Neuronal stem cell (in vitro differentiated cells): ENCODE measurements around the gene HOXA6.

ENCODE experiments used
- DNase-seq: peaks from one replicate; pipeline ENCODE4 v3.0.0-alpha.2; 2013; ENCODE audit warnings: low spot score
- H2AFZ ChIP-seq: one replicate; pipeline ENCODE4 v1.6.1; 2013; ENCODE audit warnings: mild to moderate bottlenecking, low read length, inconsistent platforms
- H2AK5ac ChIP-seq: 2 replicates; pipeline ENCODE4 v1.6.1; 2013; ENCODE audit warnings: low read depth, mild to moderate bottlenecking, inconsistent platforms, low read length, moderate library complexity, mixed read lengths
- H2BK120ac ChIP-seq: 2 replicates; pipeline ENCODE4 v1.6.1; 2013; ENCODE audit warnings: low read depth, mild to moderate bottlenecking, inconsistent platforms, low read length, moderate library complexity, mixed read lengths
- H2BK12ac ChIP-seq: one replicate; pipeline ENCODE4 v1.6.1; 2013; ENCODE audit warnings: low read length, inconsistent platforms
- H2BK15ac ChIP-seq: 2 replicates; pipeline ENCODE4 v1.6.1; 2013; ENCODE audit warnings: mild to moderate bottlenecking, low read length, inconsistent platforms, mixed read lengths
- H2BK5ac ChIP-seq: one replicate; pipeline ENCODE4 v1.6.1; 2013; ENCODE audit warnings: inconsistent platforms, mild to moderate bottlenecking, low read length, moderate library complexity
- H3K14ac ChIP-seq: one replicate; pipeline ENCODE4 v1.6.1; 2013; ENCODE audit warnings: low read length, inconsistent platforms
- H3K18ac ChIP-seq: 2 replicates; pipeline ENCODE4 v1.6.1; 2013; ENCODE audit warnings: low read length, inconsistent platforms
- H3K23ac ChIP-seq: 2 replicates; pipeline ENCODE4 v1.6.1; 2013; ENCODE audit warnings: low read depth, mild to moderate bottlenecking, mixed read lengths, low read length, inconsistent platforms; ENCODE audit not compliant: poor library complexity
- H3K27ac ChIP-seq: replicated peaks from 3 replicates; pipeline ENCODE4 v1.5.1; 2013; ENCODE audit warnings: low read length, inconsistent platforms
- H3K27me3 ChIP-seq, 3 experiments: 2 replicates each; pipeline ENCODE4 v1.6.1; 2013; ENCODE audit warnings: low read length in 3 of 3, mild to moderate bottlenecking in 2 of 3, inconsistent platforms in 1 of 3, low read depth in 1 of 3, mixed read lengths in 1 of 3, moderate library complexity in 1 of 3; ENCODE audit not compliant: control insufficient read depth in 3 of 3, insufficient read depth in 3 of 3
- H3K36me3 ChIP-seq, 2 donors: replicated peaks in 1 of 2; 2 replicates each; pipeline ENCODE4 v1.6.1; 2013; ENCODE audit warnings: low read length in 2 of 2; ENCODE audit not compliant: control insufficient read depth in 2 of 2, insufficient read depth in 2 of 2
- H3K4ac ChIP-seq: 2 replicates; pipeline ENCODE4 v1.6.1; 2013; ENCODE audit warnings: inconsistent platforms, mild to moderate bottlenecking, low read length, moderate library complexity
- H3K4me1 ChIP-seq, 2 donors: 1 replicate in 1 of 2; 2 replicates in 1 of 2; pipeline ENCODE4 v1.6.1; 2013; ENCODE audit warnings: low read length in 2 of 2, low read depth in 1 of 2; ENCODE audit not compliant: control insufficient read depth in 2 of 2, insufficient read depth in 1 of 2
- H3K4me2 ChIP-seq: one replicate; pipeline ENCODE4 v1.6.1; 2013; ENCODE audit warnings: mild to moderate bottlenecking, low read length, inconsistent platforms; ENCODE audit not compliant: insufficient read depth, poor library complexity, severe bottlenecking
- H3K4me3 ChIP-seq, 2 donors: 2 replicates each; pipeline ENCODE4 v1.5.1; 2013; ENCODE audit warnings: low read length in 2 of 2, mild to moderate bottlenecking in 2 of 2, inconsistent platforms in 1 of 2, moderate library complexity in 1 of 2
- H3K79me1 ChIP-seq: one replicate; pipeline ENCODE4 v1.6.1; 2013; ENCODE audit warnings: low read depth, mild to moderate bottlenecking, inconsistent platforms, low read length, moderate library complexity
- H3K9ac ChIP-seq: one replicate; pipeline ENCODE4 v1.6.1; 2013; ENCODE audit warnings: mild to moderate bottlenecking, low read depth, low read length, inconsistent platforms; ENCODE audit not compliant: poor library complexity
- H3K9me3 ChIP-seq, 2 donors: replicated peaks in 1 of 2; 2 replicates each; pipeline versions ENCODE3 to v1.6.1; 2013; ENCODE audit warnings: low read length in 2 of 2, mild to moderate bottlenecking in 2 of 2, inconsistent platforms in 1 of 2, low read depth in 1 of 2, mixed read lengths in 1 of 2, moderate library complexity in 1 of 2; ENCODE audit not compliant: control insufficient read depth in 2 of 2, insufficient read depth in 1 of 2
- H4K8ac ChIP-seq: one replicate; pipeline ENCODE4 v1.6.1; 2013; ENCODE audit warnings: low read depth, mild to moderate bottlenecking, inconsistent platforms, low read length, moderate library complexity
- H4K91ac ChIP-seq: one replicate; pipeline ENCODE4 v1.6.1; 2013; ENCODE audit warnings: low read length, low read depth, mild to moderate bottlenecking, inconsistent platforms; ENCODE audit not compliant: poor library complexity
- WGBS, 2 donors: extraction: QIAGEN DNeasy Blood & Tissue Kit; methylation state at CpG; one replicate each; pipeline ENCODE4 v1.1.7; 2013; ENCODE audit warnings: missing lambda C conversion rate in 2 of 2, mixed read lengths in 1 of 2; ENCODE audit not compliant: insufficient read length in 2 of 2, insufficient replicate concordance in 1 of 2; ENCODE audit errors: extremely low coverage in 2 of 2; 5-methylcytosine and 5-hydroxymethylcytosine counted together

The HOXA6 gene

GRCh38 chr7:27112955-27113949, 34.3 kb downstream of the HOXA6 start:
- H3K27ac ChIP-seq, result no peak overlapping the region
- H3K4me2 ChIP-seq, result no peak overlapping the region
- no peak overlapping the region for H2BK15ac ChIP-seq
- no peaks in the 10 kb centered on the region for H3K4me1 ChIP-seq
- H3K79me1 ChIP-seq, result no peaks in the 10 kb centered on the region
- DNase-seq, result no peak
- peak overlapping the region; percentile 82 for H2AFZ ChIP-seq
- no peak overlapping the region for H2BK120ac ChIP-seq
- no peak overlapping the region for H4K91ac ChIP-seq
- peaks cover 3 to 4% of the 10 kb centered on the region in 2 donors for H3K9me3 ChIP-seq
- no peak overlapping the region for H3K9ac ChIP-seq
- peaks cover 65 to 95% (median 92%) of the 10 kb centered on the region in 3 experiments for H3K27me3 ChIP-seq
- no peak overlapping the region for H3K18ac ChIP-seq
- H3K4ac ChIP-seq, result no peak overlapping the region
- no peak overlapping the region for H4K8ac ChIP-seq
- no peak overlapping the region for H3K4me3 ChIP-seq
- no peaks in the 10 kb centered on the region for H3K36me3 ChIP-seq
- H2BK5ac ChIP-seq, result no peak overlapping the region
- H3K14ac ChIP-seq, result no peak overlapping the region
- no CpG with 5 or more reads among the region's 57 CpGs for WGBS, 2 donors
- no peak overlapping the region for H2AK5ac ChIP-seq
- peak overlapping the region; percentile 82 for H3K23ac ChIP-seq
- no peak overlapping the region for H2BK12ac ChIP-seq

- WGBS, 2 donors, result no CpG with 5 or more reads among the region's 4 CpGs
- peaks cover 69 to 95% (median 92%) of the 10 kb centered on the region in 3 experiments for H3K27me3 ChIP-seq
- no peak overlapping the region for H2AFZ ChIP-seq
Observed at GRCh38 chr7:27112361-27112760, 35.2 kb downstream of the HOXA6 start.

GRCh38 chr7:27111751-27112277, 35.8 kb downstream of the HOXA6 start:
- Histone ChIP-seq H3K4ac (no peak overlapping the region), H2BK12ac (no peak overlapping the region), H4K8ac (no peak overlapping the region), H3K79me1 (no peaks in the 10 kb centered on the region), H3K4me2 (no peak overlapping the region), H2BK15ac (no peak overlapping the region), H3K27me3 (peaks cover 63 to 95% (median 88%) of the 10 kb centered on the region in 3 experiments), H3K4me3 (no peak overlapping the region), H3K9ac (no peak overlapping the region), H4K91ac (no peak overlapping the region), H3K36me3 (no peaks in the 10 kb centered on the region), H2AFZ (no peak overlapping the region), H3K18ac (no peak overlapping the region), H2AK5ac (no peak overlapping the region), H3K14ac (no peak overlapping the region), H2BK5ac (no peak overlapping the region), H3K9me3 (peaks cover 3 to 4% of the 10 kb centered on the region in 2 donors), H3K23ac (no peak overlapping the region), H2BK120ac (no peak overlapping the region), H3K27ac (no peak overlapping the region), H3K4me1 (no peaks in the 10 kb centered on the region)
- no CpG with 5 or more reads among the region's 4 CpGs for WGBS, 2 donors
- no peak for DNase-seq

More at GRCh38 chr7:27112361-27112760, 35.2 kb downstream of the HOXA6 start:
- Histone ChIP-seq H2BK120ac (no peak overlapping the region), H3K4ac (no peak overlapping the region), H2AK5ac (no peak overlapping the region), H3K9me3 (peaks cover 3 to 4% of the 10 kb centered on the region in 2 donors), H3K27ac (no peak overlapping the region), H3K18ac (no peak overlapping the region), H4K91ac (no peak overlapping the region), H3K23ac (no peak overlapping the region), H2BK15ac (no peak overlapping the region), H3K79me1 (no peaks in the 10 kb centered on the region), H3K9ac (no peak overlapping the region), H3K4me2 (no peak overlapping the region), H2BK5ac (no peak overlapping the region), H3K14ac (no peak overlapping the region), H3K36me3 (no peaks in the 10 kb centered on the region), H2BK12ac (no peak overlapping the region), H3K4me3 (no peak overlapping the region), H4K8ac (no peak overlapping the region), H3K4me1 (no peaks in the 10 kb centered on the region)
- DNase-seq, result no peak
